Esophagus muscularis mucosa (tissue), 4 donors: ENCODE measurements around the gene DGAT2. TPM values are rescaled to one million over a fixed set of nuclear protein-coding genes. Genes with fewer than 3 reads are reported as not detected.

Source experiments
- DNase-seq: peaks from one replicate; pipeline ENCODE4 v3.0.0-alpha.2; 2017; ENCODE audit errors: extremely low spot score
- H3K27ac ChIP-seq, 4 donors: fragments of 200-600 bp; sonication (generic); replicated peaks in 1 of 4; 1 replicate in 3 of 4; 2 replicates in 1 of 4; pipeline ENCODE4 v1.5.1; 2016 to 2019; ENCODE audit warnings: mild to moderate bottlenecking in 1 of 4
- H3K27me3 ChIP-seq, 4 donors: fragments of 200-600 bp; sonication (generic); one replicate each; pipeline versions ENCODE4 v1.5.1 to v1.6.0; 2016 to 2019
- H3K36me3 ChIP-seq, 4 donors: fragments of 200-600 bp; sonication (generic); one replicate each; pipeline ENCODE4 v1.5.1; 2016 to 2019
- H3K4me1 ChIP-seq, 4 donors: fragments of 200-600 bp; sonication (generic); one replicate each; pipeline ENCODE4 v1.5.1; 2016 to 2019
- H3K4me3 ChIP-seq, 4 donors: fragments of 200-600 bp; sonication (generic); 1 replicate in 2 of 4; 2 replicates in 2 of 4; pipeline ENCODE4 v1.5.1; 2016 to 2019; ENCODE audit warnings: mild to moderate bottlenecking in 4 of 4, moderate library complexity in 1 of 4
- H3K9me3 ChIP-seq, 4 donors: fragments of 200-600 bp; sonication (generic); 1 replicate in 3 of 4; 2 replicates in 1 of 4; pipeline ENCODE4 v1.5.1; 2016 to 2019
- CTCF ChIP-seq, 3 experiments: fragments of 200-600 bp in 2 of 3; fragments of 450-650 bp in 1 of 3; sonication (generic) in 2 of 3; IDR thresholded peaks; one replicate each; pipeline ENCODE4 v1.5.1; 2017 to 2019; ENCODE audit warnings: antibody characterized with exemption in 3 of 3, mild to moderate bottlenecking in 2 of 3, moderate library complexity in 1 of 3
- EP300 ChIP-seq: sonication (generic); formaldehyde crosslinking; IDR thresholded peaks from one replicate; pipeline ENCODE4 v1.6.1; 2017; ENCODE audit warnings: antibody characterized with exemption
- POLR2A ChIP-seq: fragments of 450-650 bp; IDR thresholded peaks from one replicate; pipeline ENCODE4 v1.6.1; 2017; ENCODE audit warnings: antibody characterized with exemption, moderate library complexity, mild to moderate bottlenecking, low read depth
- POLR2AphosphoS5 ChIP-seq, 2 donors: sonication (generic); formaldehyde crosslinking; IDR thresholded peaks; one replicate each; pipeline ENCODE4 v1.6.1; 2017; ENCODE audit warnings: antibody characterized with exemption in 2 of 2
- WGBS: methylation state at CpG from one replicate; pipeline ENCODE4 v1.1.5; 2018; 5-methylcytosine and 5-hydroxymethylcytosine counted together
- intact Hi-C: fragments of 100-400 bp; cut with DNase I; formaldehyde crosslinking; loops from one replicate; pipeline ENCODE4 v1.15.1; 2023
- total RNA-seq, 4 donors: library from RNA; depleted of rRNA; stranded (reverse); fragments of >200 nt; gene quantifications; one replicate each; pipeline versions ENCODE4 v1.1.0 to v1.2.1, GENCODE V29; 2016

Gene DGAT2
- total RNA-seq, 4 donors from 2014 or later, result 0.83 to 6.5 (median 2.0) TPM

DNA sequence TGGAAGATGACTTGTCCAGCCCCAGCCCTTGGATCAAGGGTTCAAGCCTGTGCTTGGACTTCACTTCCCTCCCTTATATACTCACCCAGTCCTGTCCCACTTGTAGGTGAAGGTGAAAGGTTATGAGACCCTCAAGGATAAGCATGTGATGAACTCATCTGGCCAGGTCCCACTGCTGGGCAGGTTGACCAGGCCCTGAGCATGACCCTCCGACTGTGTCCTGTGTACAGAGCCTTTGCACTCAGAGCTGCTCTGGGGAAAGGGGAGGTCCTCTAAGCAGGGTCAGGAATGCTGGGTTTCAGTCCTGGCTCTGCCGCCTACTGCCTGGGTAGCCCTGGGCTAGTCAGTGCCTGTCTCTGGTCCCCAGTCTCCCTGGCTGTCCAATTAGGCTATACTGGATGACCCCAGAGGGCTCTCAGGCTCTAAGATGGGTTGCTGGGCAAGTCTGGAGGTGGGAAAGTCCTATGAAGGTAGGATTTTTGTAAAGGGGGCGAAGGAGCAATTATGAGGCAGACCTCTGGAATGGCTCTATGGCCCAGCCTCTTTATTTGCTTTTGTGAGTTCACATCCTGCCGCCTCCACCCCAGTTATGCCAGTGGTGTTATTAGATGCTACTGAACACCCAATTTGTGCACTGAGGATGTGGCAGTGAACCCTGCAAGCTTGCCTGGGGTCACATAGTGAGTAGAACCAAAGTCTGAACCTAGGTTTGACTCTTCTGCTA, 14.1 kb downstream of the DGAT2 start:
- no peak overlapping the region for H3K27ac ChIP-seq
- H3K4me1 ChIP-seq, result no peaks in the 10 kb centered on the region
- H3K27me3 ChIP-seq, result no peaks in the 10 kb centered on the region
- no peak overlapping the region for H3K4me3 ChIP-seq
- H3K36me3 ChIP-seq, result no peaks in the 10 kb centered on the region
- H3K9me3 ChIP-seq, result no peaks in the 10 kb centered on the region
- intact Hi-C loops, result no loop called here
- TF ChIP-seq POLR2AphosphoS5 (IDR thresholded peaks at IDR 0.05), result no peak
- TF ChIP-seq CTCF (IDR thresholded peaks at IDR 0.05), result no peak
- no peak for TF ChIP-seq POLR2A
- TF ChIP-seq EP300, result no peak
- no peak for DNase-seq
- WGBS, result 97% methylated on average over 4 of the region's 4 CpGs

DNA sequence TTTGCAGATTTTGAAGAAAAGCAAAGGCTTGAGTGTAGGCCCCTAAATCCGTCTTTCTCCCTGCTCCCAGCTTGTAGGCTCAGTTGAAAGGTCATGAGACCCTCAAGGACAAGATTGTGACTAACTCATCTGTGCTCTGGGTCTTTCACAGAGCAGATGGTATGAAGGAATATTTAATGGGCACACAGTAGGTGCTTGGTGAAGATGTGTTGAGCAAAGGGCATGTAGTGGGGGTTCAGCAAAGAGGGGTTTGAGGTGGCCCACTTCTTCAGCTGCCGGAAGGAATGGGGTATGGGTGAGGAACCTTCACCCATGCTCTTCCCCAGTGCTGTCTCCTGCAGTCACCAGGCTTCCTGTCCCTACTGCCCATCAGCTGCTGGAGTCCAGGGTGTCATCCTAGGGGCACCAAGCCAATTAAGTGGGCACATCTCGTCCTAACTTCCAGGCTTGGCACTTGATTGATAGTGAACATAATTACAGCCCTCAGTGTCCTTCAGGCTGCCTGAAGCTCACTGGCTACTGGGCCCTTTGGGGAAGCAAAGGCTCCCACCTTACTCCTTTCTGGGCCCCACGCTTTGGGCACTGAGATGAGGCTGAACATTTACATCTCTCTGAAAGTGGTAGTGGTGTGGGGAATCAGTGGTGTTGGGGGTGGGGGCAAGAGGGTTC, 15.0 kb downstream of the DGAT2 start:
- Histone ChIP-seq H3K4me3 (no peak overlapping the region), H3K4me1 (no peaks in the 10 kb centered on the region), H3K9me3 (no peaks in the 10 kb centered on the region), H3K36me3 (no peaks in the 10 kb centered on the region), H3K27me3 (no peaks in the 10 kb centered on the region), H3K27ac (no peak overlapping the region)
- intact Hi-C loops, result no loop called here
- 85% methylated on average over 3 of the region's 4 CpGs for WGBS
- TF ChIP-seq POLR2AphosphoS5 (IDR thresholded peaks at IDR 0.05) (no peak), POLR2A (no peak), EP300 (no peak)
- no peak for DNase-seq

DNA sequence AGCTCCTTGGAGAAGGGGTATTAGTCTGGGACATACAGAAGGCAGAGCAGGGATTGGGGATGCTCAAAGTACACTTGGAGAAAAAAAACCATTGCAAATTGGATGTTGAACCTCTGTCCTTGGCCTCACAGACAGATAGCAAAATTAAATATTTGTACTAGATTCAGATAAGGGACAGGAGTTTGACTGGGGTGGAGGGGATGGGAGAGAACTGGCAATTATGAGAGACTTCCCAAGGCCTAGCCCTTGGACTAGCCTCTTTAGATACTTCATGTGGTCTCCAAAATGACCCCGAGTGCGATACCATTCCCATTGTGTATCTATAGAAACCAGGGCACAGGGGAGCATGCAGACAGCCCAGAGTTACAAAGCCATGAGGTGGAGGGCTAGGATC, 15.5 kb downstream of the DGAT2 start:
- Histone ChIP-seq H3K27ac (no peak overlapping the region), H3K4me1 (no peaks in the 10 kb centered on the region), H3K9me3 (no peaks in the 10 kb centered on the region), H3K4me3 (no peak overlapping the region), H3K36me3 (no peaks in the 10 kb centered on the region), H3K27me3 (no peaks in the 10 kb centered on the region)
- 90% methylated on average over 2 of the region's 2 CpGs for WGBS
- no peak for TF ChIP-seq POLR2A
- no peak for TF ChIP-seq CTCF (IDR thresholded peaks at IDR 0.05)
- no peak for TF ChIP-seq POLR2AphosphoS5 (IDR thresholded peaks at IDR 0.05)
- no peak for TF ChIP-seq EP300
- no peak for DNase-seq
- intact Hi-C loops, result no loop called here

GRCh38 chr11:75784506-75784905, 15.9 kb downstream of the DGAT2 start:
- no peak overlapping the region for H3K4me3 ChIP-seq
- WGBS, result 60% methylated on average over 1 of the region's 1 CpG

More at GRCh38 chr11:75784506-75784905, 15.9 kb downstream of the DGAT2 start:
- H3K9me3 ChIP-seq, result no peaks in the 10 kb centered on the region
- intact Hi-C loops, result no loop called here
- H3K4me1 ChIP-seq, result no peaks in the 10 kb centered on the region
- H3K36me3 ChIP-seq, result no peaks in the 10 kb centered on the region
- no peak for DNase-seq
- H3K27me3 ChIP-seq, result no peaks in the 10 kb centered on the region
- TF ChIP-seq EP300 (no peak), CTCF (IDR thresholded peaks at IDR 0.05) (no peak), POLR2AphosphoS5 (IDR thresholded peaks at IDR 0.05) (no peak), POLR2A (no peak)
- no peak overlapping the region for H3K27ac ChIP-seq
